DND-41 (cell line): ENCODE results near the gene OTULINL.
A peak's percentile ranks its signal among the peaks of the same experiment; 100 is the strongest.

Source experiments
- ATAC-seq: fragments of 200-7000 bp; cut with Tn5 transposase; 3 replicates; pipeline ENCODE4 v1.9.1; 2021; ENCODE audit warnings: low read depth; ENCODE audit not compliant: insufficient read depth
- DNase-seq: peaks from one replicate; pipeline ENCODE4 v3.0.0-alpha.2; 2020
- H2AFZ ChIP-seq: 2 replicates; pipeline ENCODE4 v1.6.0; 2012; ENCODE audit warnings: low read depth, low read length
- H3K27ac ChIP-seq: 2 replicates; pipeline ENCODE4 v1.5.1; 2012; ENCODE audit warnings: low read length, inconsistent platforms
- H3K27me3 ChIP-seq: fragments of 200-600 bp; sonication (generic); 2 replicates; pipeline ENCODE4 v1.6.0; 2012; ENCODE audit warnings: low read length, mild to moderate bottlenecking, inconsistent platforms; ENCODE audit not compliant: insufficient read depth, poor library complexity
- H3K36me3 ChIP-seq: 2 replicates; pipeline ENCODE4 v1.5.1; 2012; ENCODE audit warnings: low read length, inconsistent platforms; ENCODE audit not compliant: insufficient read depth
- H3K4me1 ChIP-seq: 2 replicates; pipeline ENCODE4 v1.5.1; 2012; ENCODE audit warnings: mild to moderate bottlenecking, low read length; ENCODE audit not compliant: insufficient read depth
- H3K4me2 ChIP-seq: 2 replicates; pipeline ENCODE4 v1.6.0; 2012; ENCODE audit warnings: mild to moderate bottlenecking, moderate library complexity, low read length, inconsistent platforms; ENCODE audit not compliant: insufficient read depth
- H3K4me3 ChIP-seq, 2 experiments: fragments of 200-600 bp in 1 of 2; shearing (Covaris generic) in 1 of 2; 2 replicates each; pipeline ENCODE4 v1.5.1; 2012 to 2016; ENCODE audit warnings: inconsistent platforms in 2 of 2, low read length in 2 of 2, mild to moderate bottlenecking in 2 of 2, low read depth in 1 of 2, moderate library complexity in 1 of 2
- H3K79me2 ChIP-seq: 2 replicates; pipeline ENCODE4 v1.6.0; 2012; ENCODE audit warnings: low read length, inconsistent platforms; ENCODE audit not compliant: insufficient read depth
- H3K9ac ChIP-seq: 2 replicates; pipeline ENCODE4 v1.6.0; 2012; ENCODE audit warnings: low read depth, mild to moderate bottlenecking, inconsistent platforms, low read length, moderate library complexity
- H3K9me3 ChIP-seq: 2 replicates; pipeline ENCODE4 v1.5.1; 2012; ENCODE audit warnings: low read length, moderate library complexity, mild to moderate bottlenecking, inconsistent platforms; ENCODE audit not compliant: insufficient read depth, severe bottlenecking
- H4K20me1 ChIP-seq: 2 replicates; pipeline ENCODE4 v1.6.0; 2012; ENCODE audit warnings: low read length; ENCODE audit not compliant: insufficient read depth
- CTCF ChIP-seq: IDR thresholded peaks from 2 replicates; pipeline ENCODE4 v1.5.1; 2012; ENCODE audit warnings: borderline replicate concordance, low read length, moderate library complexity, mild to moderate bottlenecking; ENCODE audit not compliant: poor library complexity, severe bottlenecking; ENCODE audit errors: extremely low read depth
- EZH2 ChIP-seq: IDR thresholded peaks from 3 replicates; pipeline ENCODE4 v1.6.1; 2012; ENCODE audit warnings: borderline replicate concordance, low read depth, mild to moderate bottlenecking, moderate library complexity, low read length, inconsistent platforms; ENCODE audit not compliant: severe bottlenecking

Gene OTULINL

GRCh38 chr5:14617441-14617840 is 35.8 kb downstream of the OTULINL start:
- ATAC-seq: no peak

DNA sequence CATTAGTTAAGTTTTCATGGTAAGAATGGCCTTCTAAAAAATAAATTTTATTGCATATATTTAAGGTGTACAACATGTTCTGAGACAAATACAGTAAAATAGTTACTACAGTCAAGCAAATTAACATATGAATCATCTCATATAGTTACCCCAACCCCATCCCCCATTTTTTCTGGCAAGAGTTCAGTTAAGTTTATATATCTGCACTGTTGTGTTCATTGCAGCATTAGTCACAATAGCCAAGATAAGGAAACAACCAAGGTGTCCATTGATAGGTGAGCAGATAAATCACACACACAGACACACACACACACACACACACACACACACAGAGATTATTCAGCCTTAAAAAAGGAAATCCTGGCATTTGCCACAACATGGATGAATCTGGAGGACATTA is 45.7 kb downstream of the OTULINL start:
- Histone ChIP-seq H3K4me1 (no peaks in the 10 kb centered on the region), H3K36me3 (no peaks in the 10 kb centered on the region), H3K27me3 (no peaks in the 10 kb centered on the region), H3K79me2 (no peaks in the 10 kb centered on the region), H3K4me3 (no peak overlapping the region), H3K9ac (no peak overlapping the region), H3K27ac (no peak overlapping the region), H3K9me3 (no peaks in the 10 kb centered on the region), H2AFZ (no peak overlapping the region), H4K20me1 (no peaks in the 10 kb centered on the region), H3K4me2 (no peak overlapping the region)
- DNase-seq: no peak
- ATAC-seq: no peak
- no peak for TF ChIP-seq EZH2
- no peak for TF ChIP-seq CTCF

More at GRCh38 chr5:14617441-14617840, 35.8 kb downstream of the OTULINL start:
- Histone ChIP-seq H3K4me1 (no peaks in the 10 kb centered on the region), H4K20me1 (no peaks in the 10 kb centered on the region), H3K4me3 (no peak overlapping the region), H3K9me3 (no peaks in the 10 kb centered on the region), H3K9ac (no peak overlapping the region), H3K36me3 (no peaks in the 10 kb centered on the region), H3K27ac (no peak overlapping the region), H3K4me2 (no peak overlapping the region), H2AFZ (no peak overlapping the region), H3K79me2 (no peaks in the 10 kb centered on the region), H3K27me3 (no peaks in the 10 kb centered on the region)
- DNase-seq: no peak
- TF ChIP-seq EZH2: no peak
- TF ChIP-seq CTCF: no peak

DNA sequence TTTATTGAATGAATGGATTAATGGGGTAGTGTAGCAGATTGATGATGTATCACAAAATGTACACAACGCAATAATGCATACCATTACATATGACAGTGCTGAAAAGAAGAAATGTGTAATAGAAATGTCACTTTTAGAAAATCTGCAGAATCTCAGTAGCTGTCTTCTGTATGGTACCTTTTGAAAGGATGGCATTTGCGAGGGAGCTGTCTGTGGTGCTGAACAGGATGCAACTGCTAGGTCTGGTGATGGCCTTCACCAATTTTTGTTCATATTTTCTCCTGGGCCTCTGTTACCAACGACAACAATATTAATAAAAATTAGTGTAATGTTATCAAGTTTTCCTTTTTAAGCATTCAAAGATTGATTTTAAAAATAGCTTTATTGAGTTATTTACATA is 46.8 kb downstream of the OTULINL start:
- Histone ChIP-seq H3K79me2 (no peaks in the 10 kb centered on the region), H3K27ac (no peak overlapping the region), H3K4me1 (no peaks in the 10 kb centered on the region), H3K9me3 (no peaks in the 10 kb centered on the region), H2AFZ (no peak overlapping the region), H3K4me2 (no peak overlapping the region), H4K20me1 (no peaks in the 10 kb centered on the region), H3K36me3 (no peaks in the 10 kb centered on the region), H3K27me3 (no peaks in the 10 kb centered on the region), H3K9ac (no peak overlapping the region), H3K4me3 (no peak overlapping the region)
- ATAC-seq: peak; percentile 93
- TF ChIP-seq EZH2 (no peak), CTCF (no peak)
- peak; percentile 73 for DNase-seq

GRCh38 chr5:14630671-14631070 is 49.1 kb downstream of the OTULINL start:
- no peaks in the 10 kb centered on the region for H3K27me3 ChIP-seq
- H3K4me2 ChIP-seq: no peak overlapping the region
- no peaks in the 10 kb centered on the region for H3K36me3 ChIP-seq
- no peak overlapping the region for H3K9ac ChIP-seq
- H3K4me3 ChIP-seq: no peak overlapping the region
- TF ChIP-seq EZH2 (no peak), CTCF (no peak)
- ATAC-seq (no peak), DNase-seq (no peak)
- H4K20me1 ChIP-seq: no peaks in the 10 kb centered on the region
- H3K27ac ChIP-seq: no peak overlapping the region
- no peaks in the 10 kb centered on the region for H3K9me3 ChIP-seq
- H3K4me1 ChIP-seq: no peaks in the 10 kb centered on the region
- H2AFZ ChIP-seq: no peak overlapping the region
- no peaks in the 10 kb centered on the region for H3K79me2 ChIP-seq
